GM19035 (cell line): Measurements from ENCODE around the gene TXNDC12.

Source experiments
- ATAC-seq: cut with Tn5 transposase; IDR thresholded peaks from one replicate; pipeline ENCODE4 v1.9.1; 2021; ENCODE audit not compliant: unreplicated experiment

TXNDC12 gene

GRCh38 chr1:52002038-52002917 lies 52.7 kb downstream of the TXNDC12 start:
- ATAC-seq, result peak; percentile 74

- no peak for ATAC-seq
Measured at GRCh38 chr1:51998701-51999100, 56.3 kb downstream of the TXNDC12 start.

- no peak for ATAC-seq
Measured at GRCh38 chr1:51997974-51998382, 57.0 kb downstream of the TXNDC12 start.

- ATAC-seq, result peak; percentile 79
Measured at GRCh38 chr1:51990478-51990965, 64.5 kb downstream of the TXNDC12 start, which contains the start of gene RAB3B. RAB3B (minus strand) TSS chr1:51990700; CDS start chr1:51977117, 13,583 bp downstream.

GRCh38 chr1:51989582-51990477 lies 65.2 kb downstream of the TXNDC12 start:
- no peak for ATAC-seq

- ATAC-seq, result no peak
Measured at GRCh38 chr1:51988254-51988653, 66.7 kb downstream of the TXNDC12 start.

GRCh38 chr1:51986718-51987117 lies 68.3 kb downstream of the TXNDC12 start:
- no peak for ATAC-seq

GRCh38 chr1:51982161-51982560 lies 72.8 kb downstream of the TXNDC12 start:
- no peak for ATAC-seq

- ATAC-seq, result no peak
Measured at GRCh38 chr1:51981555-51981954, 73.4 kb downstream of the TXNDC12 start.

- ATAC-seq, result no peak
Measured at GRCh38 chr1:51978099-51978498, 76.9 kb downstream of the TXNDC12 start.

GRCh38 chr1:51976846-51977602 lies 78.0 kb downstream of the TXNDC12 start:
- no peak for ATAC-seq

- no peak for ATAC-seq
Measured at GRCh38 chr1:51973587-51974474, 81.2 kb downstream of the TXNDC12 start.
